SIG-M5 treated with dmso at 0.1 percent for 504 hours (cell line): ENCODE measurements around the gene OSBPL5.
A peak's percentile ranks its signal among the peaks of the same experiment; 100 is the strongest.

ENCODE experiments used
- DNase-seq: peaks from one replicate; lab custom pipeline; 2025; ENCODE audit not compliant: unreplicated experiment; lab: John Stamatoyannopoulos, UW

The OSBPL5 gene

GRCh38 chr11:3135481-3136440, 29.3 kb downstream of the OSBPL5 start:
- peak; percentile 7 for DNase-seq

GRCh38 chr11:3134651-3135480, 30.2 kb downstream of the OSBPL5 start:
- DNase-seq, result no peak

- DNase-seq, result no peak
These were observed 30.9 kb downstream of the OSBPL5 start for GRCh38 chr11:3134218-3134621.

- DNase-seq, result no peak
These were observed 31.6 kb downstream of the OSBPL5 start for GRCh38 chr11:3133261-3134217.

- no peak for DNase-seq
These were observed 32.3 kb downstream of the OSBPL5 start for GRCh38 chr11:3132831-3133260.

- no peak for DNase-seq
These were observed 32.8 kb downstream of the OSBPL5 start for GRCh38 chr11:3132271-3132781.

- DNase-seq, result no peak
These were observed 33.7 kb downstream of the OSBPL5 start for GRCh38 chr11:3131330-3131941.

- DNase-seq, result no peak
These were observed 34.6 kb downstream of the OSBPL5 start for GRCh38 chr11:3130269-3131071.

- DNase-seq, result no peak
These were observed 35.4 kb downstream of the OSBPL5 start for GRCh38 chr11:3129591-3130268.

- no peak for DNase-seq
These were observed 35.9 kb downstream of the OSBPL5 start for GRCh38 chr11:3129181-3129590.

- DNase-seq, result no peak
These were observed 36.5 kb downstream of the OSBPL5 start for GRCh38 chr11:3128356-3129180.

- no peak for DNase-seq
These were observed 37.3 kb downstream of the OSBPL5 start for GRCh38 chr11:3127706-3128355.

- DNase-seq, result no peak
These were observed 38.0 kb downstream of the OSBPL5 start for GRCh38 chr11:3126901-3127691.

- DNase-seq, result no peak
These were observed 38.8 kb downstream of the OSBPL5 start for GRCh38 chr11:3126207-3126865.

- DNase-seq, result no peak
These were observed 40.3 kb downstream of the OSBPL5 start for GRCh38 chr11:3124821-3125220.
